CD4-positive, alpha-beta memory T cell (primary cell): Measurements from ENCODE around the gene MICAL3. TPM values are rescaled to one million over a fixed set of nuclear protein-coding genes. Genes with fewer than 3 reads are reported as not detected.
A peak's percentile ranks its signal among the peaks of the same experiment; 100 is the strongest.

ENCODE experiments used
- CTCF ChIA-PET: fragments of 350-600 bp; sonication (Branson Sonifier 250); formaldehyde crosslinking; loops from one replicate; lab custom pipeline; 2021; ENCODE audit warnings: inconsistent platforms; ENCODE audit not compliant: partially characterized antibody; lab: Charles Lee
- POLR2A ChIA-PET: fragments of 350-600 bp; sonication (Branson Sonifier 250); formaldehyde crosslinking; loops from one replicate; lab custom pipeline; 2021; ENCODE audit not compliant: partially characterized antibody; lab: Charles Lee
- DNase-seq, 5 donors: peaks; one replicate each; pipeline versions ENCODE4 v3.0.0 to v3.0.0-alpha.2; 2020 to 2022; ENCODE audit warnings: mixed read lengths in 1 of 5
- H3K27ac ChIP-seq: one replicate; pipeline ENCODE4 v1.7.0; 2013; ENCODE audit warnings: low read depth, low read length
- H3K27me3 ChIP-seq: 2 replicates; pipeline ENCODE4 v1.7.0; 2013; ENCODE audit warnings: mild to moderate bottlenecking, low read length, moderate library complexity; ENCODE audit not compliant: insufficient read depth
- H3K36me3 ChIP-seq: 2 replicates; pipeline ENCODE4 v1.7.0; 2013; ENCODE audit warnings: mild to moderate bottlenecking, low read length, moderate library complexity; ENCODE audit not compliant: insufficient read depth
- H3K4me1 ChIP-seq: 2 replicates; pipeline ENCODE4 v1.7.0; 2013; ENCODE audit warnings: mild to moderate bottlenecking, low read length, moderate library complexity; ENCODE audit not compliant: insufficient read depth
- H3K4me3 ChIP-seq, 2 donors: one replicate each; pipeline ENCODE4 v1.7.0; 2013; ENCODE audit warnings: low read length in 2 of 2, mild to moderate bottlenecking in 1 of 2
- H3K9me3 ChIP-seq, 2 donors: one replicate each; pipeline ENCODE4 v1.7.0; 2013; ENCODE audit warnings: low read length in 2 of 2, control low read depth in 1 of 2; ENCODE audit not compliant: control insufficient read depth in 1 of 2
- H3K27ac Mint-ChIP-seq, 7 donors: one replicate each; pipeline ENCODE4 v1.8.0; 2020 to 2021; ENCODE audit warnings: mixed read lengths in 7 of 7, mild to moderate bottlenecking in 6 of 7, inconsistent platforms in 3 of 7, moderate library complexity in 3 of 7
- H3K27me3 Mint-ChIP-seq, 2 donors: one replicate each; pipeline ENCODE4 v1.8.0; 2020 to 2021; ENCODE audit warnings: mixed read lengths in 2 of 2
- H3K36me3 Mint-ChIP-seq, 2 donors: one replicate each; pipeline ENCODE4 v1.8.0; 2020 to 2021; ENCODE audit warnings: mixed read lengths in 2 of 2, inconsistent platforms in 1 of 2, mild to moderate bottlenecking in 1 of 2
- H3K4me1 Mint-ChIP-seq, 4 donors: one replicate each; pipeline ENCODE4 v1.8.0; 2020 to 2021; ENCODE audit warnings: mixed read lengths in 4 of 4, mild to moderate bottlenecking in 1 of 4
- H3K4me3 Mint-ChIP-seq, 8 donors: one replicate each; pipeline ENCODE4 v1.8.0; 2020 to 2021; ENCODE audit warnings: mixed read lengths in 8 of 8, mild to moderate bottlenecking in 7 of 8, moderate library complexity in 6 of 8, inconsistent platforms in 3 of 8
- H3K9me3 Mint-ChIP-seq, 8 donors: one replicate each; pipeline ENCODE4 v1.8.0; 2020 to 2021; ENCODE audit warnings: mixed read lengths in 8 of 8, mild to moderate bottlenecking in 5 of 8, inconsistent platforms in 3 of 8, moderate library complexity in 1 of 8
- intact Hi-C: fragments of 100-400 bp; cut with micrococcal nuclease; formaldehyde crosslinking; loops from one replicate; pipeline ENCODE4 v1.15.1; 2023
- polyA plus RNA-seq, 2 donors: library from polyadenylated mRNA; unstranded; fragments of 300-500 nt; fragmentation: Illumina TruSeq; gene quantifications; one replicate each; pipeline ENCODE4 v1.2.3, GENCODE V29; 2021
- total RNA-seq, 2 experiments: library from RNA; stranded (reverse); gene quantifications; one replicate each; pipeline ENCODE4 v1.2.3, GENCODE V29; 2021

Gene MICAL3
- total and polyA plus RNA-seq, 4 experiments from 2014 or later: 0.97 to 28.9 (median 14.4) TPM

- peaks cover 1 to 3% of the 10 kb centered on the region in 2 donors for H3K36me3 Mint-ChIP-seq
- Histone ChIP-seq H3K4me3 (no peak overlapping the region), H3K4me1 (peaks cover 3% of the 10 kb centered on the region), H3K27ac (no peak overlapping the region), H3K36me3 (no peaks in the 10 kb centered on the region), H3K9me3 (no peaks in the 10 kb centered on the region), H3K27me3 (no peaks in the 10 kb centered on the region)
- no peak overlapping the region for H3K27ac Mint-ChIP-seq
- ChIA-PET CTCF (no interaction called here), POLR2A (interaction anchor here (0.6 kb wide), 1 partner anchor 23 kb away, joined by 3 read pairs; no protein-coding TSS in a partner anchor)
- H3K27me3 Mint-ChIP-seq: no peaks in the 10 kb centered on the region
- intact Hi-C loops: no loop called here
- no peak overlapping the region for H3K4me3 Mint-ChIP-seq
- no peak for DNase-seq
- no peaks in the 10 kb centered on the region for H3K9me3 Mint-ChIP-seq
- peaks cover 9 to 69% (median 22%) of the 10 kb centered on the region in 4 donors for H3K4me1 Mint-ChIP-seq
These were observed 77.5 kb downstream of the MICAL3 start for GRCh38 chr22:17946662-17947367.

DNA sequence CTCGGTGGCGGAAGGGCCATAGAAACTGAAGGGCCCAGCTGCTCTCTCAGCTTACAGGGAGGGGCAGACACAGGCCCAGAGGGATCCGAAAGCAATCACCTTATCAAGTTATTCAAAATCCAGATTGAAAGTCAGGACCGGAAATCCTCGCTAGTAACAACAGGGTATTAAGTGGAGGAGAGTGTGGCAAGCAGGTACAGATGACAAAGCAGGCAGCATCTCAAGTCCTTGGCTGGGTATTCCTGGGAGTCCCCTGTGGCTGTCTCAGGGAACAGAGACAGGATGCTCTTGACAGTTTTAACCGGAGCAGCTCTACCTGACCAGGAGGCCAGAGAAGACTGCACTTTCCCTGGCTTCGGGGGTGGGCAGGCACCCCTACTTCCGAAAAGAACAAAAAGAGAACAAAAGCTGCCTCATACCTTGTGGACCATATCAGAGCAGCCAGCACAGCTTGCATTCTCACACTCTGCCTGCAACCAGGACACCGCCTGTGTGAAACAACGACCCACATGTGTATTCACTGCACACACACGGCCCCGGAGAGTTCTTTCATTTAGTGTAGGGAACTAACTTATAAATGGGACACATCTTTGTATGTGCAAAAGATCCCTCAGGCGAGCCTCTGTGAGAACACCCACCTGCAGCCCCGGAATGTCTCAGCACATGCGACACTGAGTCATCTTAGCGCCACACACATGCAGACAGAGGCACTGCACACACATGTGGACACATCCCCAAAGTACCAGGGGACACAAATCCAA lies 78.3 kb downstream of the MICAL3 start:
- Mint-ChIP-seq H3K27ac (peak overlapping the region in 1 of 7 donors; percentile 63), H3K9me3 (no peaks in the 10 kb centered on the region), H3K27me3 (no peaks in the 10 kb centered on the region), H3K4me1 (peaks cover 12 to 72% (median 24%) of the 10 kb centered on the region in 4 donors), H3K4me3 (no peak overlapping the region), H3K36me3 (peaks cover 1 to 3% of the 10 kb centered on the region in 2 donors)
- Histone ChIP-seq H3K4me1 (peaks cover 3% of the 10 kb centered on the region), H3K27ac (no peak overlapping the region), H3K9me3 (no peaks in the 10 kb centered on the region), H3K36me3 (no peaks in the 10 kb centered on the region), H3K27me3 (no peaks in the 10 kb centered on the region), H3K4me3 (no peak overlapping the region)
- ChIA-PET CTCF (no interaction called here), POLR2A (interaction anchor here (0.6 kb wide), 1 partner anchor 23 kb away, joined by 3 read pairs; no protein-coding TSS in a partner anchor)
- intact Hi-C loops: no loop called here
- no peak for DNase-seq

- POLR2A ChIA-PET: no interaction called here
- no peak overlapping the region for H3K4me3 ChIP-seq
These were observed 79.0 kb downstream of the MICAL3 start for GRCh38 chr22:17945156-17945887.

GRCh38 chr22:17944256-17944655 lies 80.1 kb downstream of the MICAL3 start:
- intact Hi-C loops: no loop called here
- peaks cover 9 to 72% (median 24%) of the 10 kb centered on the region in 4 donors for H3K4me1 Mint-ChIP-seq
- no peaks in the 10 kb centered on the region for H3K27me3 Mint-ChIP-seq
- Histone ChIP-seq H3K27me3 (no peaks in the 10 kb centered on the region), H3K4me3 (no peak overlapping the region), H3K9me3 (no peaks in the 10 kb centered on the region), H3K36me3 (no peaks in the 10 kb centered on the region), H3K27ac (no peak overlapping the region), H3K4me1 (peaks cover 3% of the 10 kb centered on the region)
- POLR2A ChIA-PET: no interaction called here
- CTCF ChIA-PET: interaction anchor here (1.0 kb wide), 1 partner anchor 9 kb away, joined by 3 read pairs; no protein-coding TSS in a partner anchor
- H3K36me3 Mint-ChIP-seq: peaks cover 1 to 3% of the 10 kb centered on the region in 2 donors
- no peak overlapping the region for H3K4me3 Mint-ChIP-seq
- peak overlapping the region in 2 of 7 donors; percentile 9 to 73 for H3K27ac Mint-ChIP-seq
- no peak for DNase-seq
- no peaks in the 10 kb centered on the region for H3K9me3 Mint-ChIP-seq

More at GRCh38 chr22:17945156-17945887, 79.0 kb downstream of the MICAL3 start:
- DNase-seq: no peak
- Mint-ChIP-seq H3K27me3 (no peaks in the 10 kb centered on the region), H3K4me3 (no peak overlapping the region), H3K36me3 (peaks cover 1 to 3% of the 10 kb centered on the region in 2 donors), H3K9me3 (no peaks in the 10 kb centered on the region), H3K27ac (peak overlapping the region in 1 of 7 donors; percentile 63), H3K4me1 (peaks cover 13 to 69% (median 28%) of the 10 kb centered on the region in 4 donors)
- no peak overlapping the region for H3K27ac ChIP-seq
- peaks cover 3% of the 10 kb centered on the region for H3K4me1 ChIP-seq
- no peaks in the 10 kb centered on the region for H3K36me3 ChIP-seq
- CTCF ChIA-PET: no interaction called here
- H3K9me3 ChIP-seq: no peaks in the 10 kb centered on the region
- no peaks in the 10 kb centered on the region for H3K27me3 ChIP-seq
- intact Hi-C loops: no loop called here

GRCh38 chr22:17943533-17944249 lies 80.7 kb downstream of the MICAL3 start:
- no peak for DNase-seq
- H3K27me3 Mint-ChIP-seq: no peaks in the 10 kb centered on the region
- intact Hi-C loops: no loop called here
- H3K4me1 Mint-ChIP-seq: peaks cover 9 to 70% (median 24%) of the 10 kb centered on the region in 4 donors
- H3K36me3 Mint-ChIP-seq: peaks cover 1 to 3% of the 10 kb centered on the region in 2 donors
- POLR2A ChIA-PET: no interaction called here
- no peak overlapping the region for H3K4me3 Mint-ChIP-seq
- no peak overlapping the region for H3K4me3 ChIP-seq
- H3K27me3 ChIP-seq: no peaks in the 10 kb centered on the region
- peak overlapping the region in 3 of 7 donors; percentile 9 to 73 (median 10) for H3K27ac Mint-ChIP-seq
- no peaks in the 10 kb centered on the region for H3K9me3 ChIP-seq
- CTCF ChIA-PET: interaction anchor here (1.0 kb wide), 1 partner anchor 9 kb away, joined by 3 read pairs; no protein-coding TSS in a partner anchor
- H3K36me3 ChIP-seq: no peaks in the 10 kb centered on the region
- H3K27ac ChIP-seq: no peak overlapping the region
- peaks cover 3% of the 10 kb centered on the region for H3K4me1 ChIP-seq
- H3K9me3 Mint-ChIP-seq: no peaks in the 10 kb centered on the region

DNA sequence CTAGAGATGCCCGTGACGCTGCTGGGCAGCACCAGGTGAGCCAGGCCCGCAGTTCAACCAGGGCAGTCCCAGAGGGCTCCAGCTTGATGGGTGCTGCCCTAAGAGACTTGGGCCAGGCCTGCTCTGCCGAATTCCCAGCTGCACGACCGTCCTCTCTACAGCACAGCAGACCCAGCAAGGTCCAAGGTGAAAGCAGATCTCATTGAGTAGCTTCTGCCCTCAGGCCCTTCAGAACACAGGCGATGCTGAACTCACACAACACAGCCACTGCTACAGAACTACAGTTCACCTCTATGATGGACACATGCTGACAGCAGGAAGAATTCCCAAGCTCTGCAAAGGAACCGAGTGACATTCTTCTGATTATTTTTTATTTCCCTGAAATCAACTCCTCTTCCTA lies 81.6 kb downstream of the MICAL3 start:
- POLR2A ChIA-PET: no interaction called here

More for the DNA sequence above, 81.6 kb downstream of the MICAL3 start:
- no peaks in the 10 kb centered on the region for H3K9me3 ChIP-seq
- no peak overlapping the region for H3K4me3 Mint-ChIP-seq
- intact Hi-C loops: no loop called here
- no peaks in the 10 kb centered on the region for H3K27me3 ChIP-seq
- peaks cover 8 to 63% (median 24%) of the 10 kb centered on the region in 4 donors for H3K4me1 Mint-ChIP-seq
- CTCF ChIA-PET: no interaction called here
- H3K27me3 Mint-ChIP-seq: no peaks in the 10 kb centered on the region
- H3K36me3 Mint-ChIP-seq: peaks cover 1 to 3% of the 10 kb centered on the region in 2 donors
- H3K27ac Mint-ChIP-seq: no peak overlapping the region
- no peak for DNase-seq
- no peaks in the 10 kb centered on the region for H3K36me3 ChIP-seq
- no peak overlapping the region for H3K4me3 ChIP-seq
- no peaks in the 10 kb centered on the region for H3K9me3 Mint-ChIP-seq
- no peak overlapping the region for H3K27ac ChIP-seq
- peaks cover 3% of the 10 kb centered on the region for H3K4me1 ChIP-seq
